Sigmoid colon (tissue), 7 donors: ENCODE results near the gene ZNF483. TPM values are rescaled to one million over a fixed set of nuclear protein-coding genes. Genes with fewer than 3 reads are reported as not detected.
"Not testable (repeated sequence)": the region's sequence is repeated elsewhere in the genome, so short reads cannot be mapped to it uniquely, and the experiment has no call there.

ENCODE experiments used
- DNase-seq: peaks from one replicate; pipeline ENCODE4 v3.0.0-alpha.2; 2019
- H3K27ac ChIP-seq, 4 donors: fragments of 200-600 bp; sonication (generic); one replicate each; pipeline ENCODE4 v1.5.1; 2016 to 2019; ENCODE audit warnings: mild to moderate bottlenecking in 1 of 4
- H3K27me3 ChIP-seq, 3 donors: fragments of 200-600 bp; sonication (generic); one replicate each; pipeline ENCODE4 v1.5.1; 2019; ENCODE audit warnings: mild to moderate bottlenecking in 1 of 3
- H3K36me3 ChIP-seq, 4 donors: fragments of 200-600 bp; sonication (generic); one replicate each; pipeline ENCODE4 v1.5.1; 2016 to 2019
- H3K4me1 ChIP-seq, 4 donors: fragments of 200-600 bp; sonication (generic); one replicate each; pipeline ENCODE4 v1.5.1; 2017 to 2019
- H3K4me3 ChIP-seq, 4 donors: fragments of 200-600 bp; sonication (generic); one replicate each; pipeline ENCODE4 v1.5.1; 2017 to 2019; ENCODE audit warnings: mild to moderate bottlenecking in 2 of 4, moderate library complexity in 1 of 4
- H3K9me3 ChIP-seq, 4 donors: fragments of 200-600 bp in 3 of 4; sonication (generic) in 3 of 4; one replicate each; pipeline versions ENCODE4 v1.5.1 to v1.6.1; 2013 to 2019
- CTCF ChIP-seq, 4 experiments: fragments of 450-650 bp in 3 of 4; fragments of 200-600 bp in 1 of 4; IDR thresholded peaks; one replicate each; pipeline ENCODE4 v1.5.1; 2016 to 2019; ENCODE audit warnings: antibody characterized with exemption in 4 of 4, mild to moderate bottlenecking in 3 of 4, moderate library complexity in 2 of 4
- EP300 ChIP-seq, 4 donors: sonication (generic); formaldehyde crosslinking; IDR thresholded peaks; one replicate each; pipeline ENCODE4 v1.6.1; 2017; ENCODE audit warnings: antibody characterized with exemption in 4 of 4
- POLR2A ChIP-seq, 2 donors: fragments of 450-650 bp; IDR thresholded peaks; one replicate each; pipeline ENCODE4 v1.6.1; 2016; ENCODE audit warnings: antibody characterized with exemption in 2 of 2, mild to moderate bottlenecking in 2 of 2, moderate library complexity in 2 of 2
- POLR2AphosphoS5 ChIP-seq, 4 donors: sonication (generic); formaldehyde crosslinking; IDR thresholded peaks; one replicate each; pipeline ENCODE4 v1.6.1; 2017; ENCODE audit warnings: antibody characterized with exemption in 4 of 4
- WGBS, 2 donors: extraction: QIAGEN DNeasy Blood & Tissue Kit; methylation state at CpG; one replicate each; pipeline ENCODE4 v1.1.7; 2013; 5-methylcytosine and 5-hydroxymethylcytosine counted together
- intact Hi-C: fragments of 100-400 bp; cut with DNase I; formaldehyde crosslinking; loops from one replicate; pipeline ENCODE4 v1.15.1; 2023
- polyA plus RNA-seq, 3 donors: library from polyadenylated mRNA; stranded (reverse); fragments of 200-250 nt; gene quantifications; one replicate each; pipeline ENCODE4 v1.2.3, GENCODE V29; 2013
- total RNA-seq, 4 donors: library from RNA; depleted of rRNA; stranded (reverse); fragments of >200 nt; gene quantifications; one replicate each; pipeline ENCODE4 v1.1.0, GENCODE V29; 2016
- donor health status: healthy with polysubstance abuse.
- donor health status: Bipolar disorder and iron deficiency.
- donor health status: healthy.

The ZNF483 gene
- total and polyA plus RNA-seq, 7 donors, result 0.23 to 22.7 (median 20.0) TPM; not detected in 1

- peaks cover 26 to 98% (median 37%) of the 10 kb centered on the region in 4 donors for H3K36me3 ChIP-seq
- no peaks in the 10 kb centered on the region for H3K4me1 ChIP-seq
- TF ChIP-seq CTCF (IDR thresholded peaks at IDR 0.05) (no peak), POLR2A (IDR thresholded peaks at IDR 0.05) (no peak), EP300 (IDR thresholded peaks at IDR 0.05) (no peak), POLR2AphosphoS5 (IDR thresholded peaks at IDR 0.05) (no peak)
- WGBS, 2 donors, result 88 to 93% methylated on average over 5 of the region's 5 CpGs
- no peak for DNase-seq
- peaks cover 3 to 24% (median 17%) of the 10 kb centered on the region in 4 donors for H3K9me3 ChIP-seq
- intact Hi-C loops, result no loop called here
- no peak overlapping the region for H3K4me3 ChIP-seq
- no peak overlapping the region for H3K27ac ChIP-seq
- no peaks in the 10 kb centered on the region for H3K27me3 ChIP-seq
Observed at GRCh38 chr9:111533099-111533790, 8.3 kb downstream of the ZNF483 start.

- WGBS, 2 donors, result 95% methylated on average over 11 of the region's 11 CpGs
- Histone ChIP-seq H3K36me3 (peaks cover 21 to 78% (median 44%) of the 10 kb centered on the region in 4 donors), H3K4me3 (no peak overlapping the region), H3K4me1 (no peaks in the 10 kb centered on the region), H3K27me3 (no peaks in the 10 kb centered on the region), H3K27ac (no peak overlapping the region), H3K9me3 (peaks cover 39 to 86% (median 63%) of the 10 kb centered on the region in 4 donors)
- no peak for DNase-seq
- TF ChIP-seq POLR2A (IDR thresholded peaks at IDR 0.05) (no peak), POLR2AphosphoS5 (IDR thresholded peaks at IDR 0.05) (no peak)
- intact Hi-C loops, result no loop called here
Observed at GRCh38 chr9:111542497-111543254, 17.7 kb downstream of the ZNF483 start.

DNA sequence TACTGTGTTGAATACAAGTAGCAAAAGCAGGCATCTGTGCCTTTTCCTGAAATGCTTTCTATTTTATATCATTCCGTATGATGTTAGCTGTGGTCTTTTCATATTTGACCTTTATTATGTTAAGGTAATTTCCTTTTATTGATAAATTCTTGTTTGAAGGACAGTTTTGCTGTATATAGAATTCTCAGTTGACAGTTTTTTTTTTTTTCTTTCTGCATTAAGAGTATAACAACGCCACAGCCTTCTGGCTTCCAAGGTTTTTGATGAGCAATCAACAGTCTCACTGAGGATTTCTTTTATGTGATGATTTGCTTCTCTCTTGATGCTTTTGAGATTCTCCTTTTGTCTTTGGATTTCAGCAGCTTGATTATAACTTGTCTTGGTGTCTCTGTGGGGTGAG is 23.6 kb downstream of the ZNF483 start:
- no peak for TF ChIP-seq POLR2A (IDR thresholded peaks at IDR 0.05)
- no peak for TF ChIP-seq CTCF (IDR thresholded peaks at IDR 0.05)
- no peak for TF ChIP-seq POLR2AphosphoS5 (IDR thresholded peaks at IDR 0.05)
- TF ChIP-seq EP300 (IDR thresholded peaks at IDR 0.05), result no peak
- intact Hi-C loops, result no loop called here
- Histone ChIP-seq H3K27ac (no peak overlapping the region), H3K4me1 (no peaks in the 10 kb centered on the region), H3K36me3 (peaks cover 0 to 78% (median 8%) of the 10 kb centered on the region in 4 donors), H3K27me3 (no peaks in the 10 kb centered on the region), H3K4me3 (no peak overlapping the region), H3K9me3 (peaks cover 9 to 82% (median 49%) of the 10 kb centered on the region in 4 donors)
- WGBS, 2 donors, result 94 to 96% methylated on average over 2 of the region's 2 CpGs
- no peak for DNase-seq

GRCh38 chr9:111555425-111555824 is 30.4 kb downstream of the ZNF483 start:
- 63 to 89% methylated on average over 2 of the region's 2 CpGs for WGBS, 2 donors
- Histone ChIP-seq H3K36me3 (peaks cover 0 to 36% (median 11%) of the 10 kb centered on the region in 4 donors), H3K9me3 (peaks cover 0 to 24% (median 11%) of the 10 kb centered on the region in 4 donors)
- H3K27me3 ChIP-seq, DNase-seq, H3K27ac ChIP-seq, H3K4me1 ChIP-seq, H3K4me3 ChIP-seq, intact Hi-C loops: not testable (repeated sequence)

- H3K27ac ChIP-seq, result no peak overlapping the region
- H3K9me3 ChIP-seq, result peaks cover 0 to 14% (median 3%) of the 10 kb centered on the region in 4 donors
- no peaks in the 10 kb centered on the region for H3K27me3 ChIP-seq
- TF ChIP-seq POLR2A (IDR thresholded peaks at IDR 0.05), result no peak
- no peak for TF ChIP-seq CTCF (IDR thresholded peaks at IDR 0.05)
- TF ChIP-seq EP300 (IDR thresholded peaks at IDR 0.05), result no peak
- no peak for TF ChIP-seq POLR2AphosphoS5 (IDR thresholded peaks at IDR 0.05)
- intact Hi-C loops, result no loop called here
- peaks cover 0 to 32% (median 15%) of the 10 kb centered on the region in 4 donors for H3K36me3 ChIP-seq
- no peaks in the 10 kb centered on the region for H3K4me1 ChIP-seq
- no peak for DNase-seq
- H3K4me3 ChIP-seq, result no peak overlapping the region
- 88 to 89% methylated on average over 7 of the region's 7 CpGs for WGBS, 2 donors
Observed at GRCh38 chr9:111559000-111559610, 34.1 kb downstream of the ZNF483 start.
